Measurements from ENCODE around the gene SMNDC1.
A peak's percentile ranks its signal among the peaks of the same experiment; 100 is the strongest.

The SMNDC1 gene

GRCh38 chr10:110304780-110305421 is at the start of gene SMNDC1:
Gene SMNDC1 (minus strand): TSS chr10:110304920. CDS start chr10:110303587, 1,333 bp downstream.
- Histone ChIP-seq H3K36me3 (ENCODE audit: control insufficient read depth, low read depth, low read length) (peaks cover 34% of the 10 kb centered on the region), H3K4me1 (ENCODE audit: control insufficient read depth, low read depth, low read length) (peaks cover 4% of the 10 kb centered on the region), H3K27ac (ENCODE audit: low read length) (peak within 1 kb of the TSS; percentile 81), H3K4me3 (ENCODE audit: low read length) (peak within 1 kb of the TSS; percentile 98), H3K27me3 (ENCODE audit: control insufficient read depth, insufficient read depth, low read length) (no peaks in the 10 kb centered on the region), H3K9ac (ENCODE audit: low read length) (peak within 1 kb of the TSS; percentile 99), H3K9me3 (ENCODE audit: control insufficient read depth, low read depth, low read length) (no peaks in the 10 kb centered on the region)

- no peaks in the 10 kb centered on the region for H3K36me3 ChIP-seq (ENCODE audit: control insufficient read depth, low read depth, low read length)
- H3K27me3 ChIP-seq (ENCODE audit: control insufficient read depth, insufficient read depth, low read length), result no peaks in the 10 kb centered on the region
- no peak overlapping the region for H3K9ac ChIP-seq (ENCODE audit: low read length)
- no peaks in the 10 kb centered on the region for H3K9me3 ChIP-seq (ENCODE audit: control insufficient read depth, low read depth, low read length)
- no peak overlapping the region for H3K4me3 ChIP-seq (ENCODE audit: low read length)
- H3K4me1 ChIP-seq (ENCODE audit: control insufficient read depth, low read depth, low read length), result peaks cover 20% of the 10 kb centered on the region
- H3K27ac ChIP-seq (ENCODE audit: low read length), result no peak overlapping the region
Measured at GRCh38 chr10:110354322-110354766, 49.6 kb upstream of the SMNDC1 start.

GRCh38 chr10:110353244-110354119 is 48.8 kb upstream of the SMNDC1 start:
- Histone ChIP-seq H3K4me3 (ENCODE audit: low read length) (no peak overlapping the region), H3K27ac (ENCODE audit: low read length) (no peak overlapping the region), H3K27me3 (ENCODE audit: control insufficient read depth, insufficient read depth, low read length) (no peaks in the 10 kb centered on the region), H3K4me1 (ENCODE audit: control insufficient read depth, low read depth, low read length) (peaks cover 14% of the 10 kb centered on the region), H3K36me3 (ENCODE audit: control insufficient read depth, low read depth, low read length) (no peaks in the 10 kb centered on the region), H3K9me3 (ENCODE audit: control insufficient read depth, low read depth, low read length) (no peaks in the 10 kb centered on the region), H3K9ac (ENCODE audit: low read length) (no peak overlapping the region)

- H3K4me3 ChIP-seq (ENCODE audit: low read length), result no peak overlapping the region
- H3K4me1 ChIP-seq (ENCODE audit: control insufficient read depth, low read depth, low read length), result peaks cover 11% of the 10 kb centered on the region
- no peaks in the 10 kb centered on the region for H3K9me3 ChIP-seq (ENCODE audit: control insufficient read depth, low read depth, low read length)
- no peak overlapping the region for H3K9ac ChIP-seq (ENCODE audit: low read length)
- no peaks in the 10 kb centered on the region for H3K27me3 ChIP-seq (ENCODE audit: control insufficient read depth, insufficient read depth, low read length)
- no peaks in the 10 kb centered on the region for H3K36me3 ChIP-seq (ENCODE audit: control insufficient read depth, low read depth, low read length)
- H3K27ac ChIP-seq (ENCODE audit: low read length), result no peak overlapping the region
Measured at GRCh38 chr10:110352930-110353243, 48.2 kb upstream of the SMNDC1 start.

GRCh38 chr10:110350812-110351211 is 46.1 kb upstream of the SMNDC1 start:
- no peaks in the 10 kb centered on the region for H3K9me3 ChIP-seq (ENCODE audit: control insufficient read depth, low read depth, low read length)
- H3K4me3 ChIP-seq (ENCODE audit: low read length), result no peak overlapping the region
- no peak overlapping the region for H3K9ac ChIP-seq (ENCODE audit: low read length)
- no peaks in the 10 kb centered on the region for H3K36me3 ChIP-seq (ENCODE audit: control insufficient read depth, low read depth, low read length)
- no peak overlapping the region for H3K27ac ChIP-seq (ENCODE audit: low read length)
- H3K27me3 ChIP-seq (ENCODE audit: control insufficient read depth, insufficient read depth, low read length), result no peaks in the 10 kb centered on the region
- peaks cover 11% of the 10 kb centered on the region for H3K4me1 ChIP-seq (ENCODE audit: control insufficient read depth, low read depth, low read length)

- Histone ChIP-seq H3K9ac (ENCODE audit: low read length) (no peak overlapping the region), H3K27me3 (ENCODE audit: control insufficient read depth, insufficient read depth, low read length) (no peaks in the 10 kb centered on the region), H3K9me3 (ENCODE audit: control insufficient read depth, low read depth, low read length) (no peaks in the 10 kb centered on the region), H3K4me1 (ENCODE audit: control insufficient read depth, low read depth, low read length) (peaks cover 11% of the 10 kb centered on the region), H3K4me3 (ENCODE audit: low read length) (no peak overlapping the region), H3K36me3 (ENCODE audit: control insufficient read depth, low read depth, low read length) (no peaks in the 10 kb centered on the region), H3K27ac (ENCODE audit: low read length) (no peak overlapping the region)
Measured at GRCh38 chr10:110349831-110350230, 45.1 kb upstream of the SMNDC1 start.

GRCh38 chr10:110349386-110349785 is 44.7 kb upstream of the SMNDC1 start:
- Histone ChIP-seq H3K4me1 (ENCODE audit: control insufficient read depth, low read depth, low read length) (peaks cover 11% of the 10 kb centered on the region), H3K9me3 (ENCODE audit: control insufficient read depth, low read depth, low read length) (no peaks in the 10 kb centered on the region), H3K27ac (ENCODE audit: low read length) (no peak overlapping the region)

GRCh38 chr10:110348336-110348735 is 43.6 kb upstream of the SMNDC1 start:
- no peak overlapping the region for H3K4me3 ChIP-seq (ENCODE audit: low read length)
- no peaks in the 10 kb centered on the region for H3K27me3 ChIP-seq (ENCODE audit: control insufficient read depth, insufficient read depth, low read length)
- H3K36me3 ChIP-seq (ENCODE audit: control insufficient read depth, low read depth, low read length), result no peaks in the 10 kb centered on the region
- no peak overlapping the region for H3K27ac ChIP-seq (ENCODE audit: low read length)
- no peaks in the 10 kb centered on the region for H3K9me3 ChIP-seq (ENCODE audit: control insufficient read depth, low read depth, low read length)
- no peak overlapping the region for H3K9ac ChIP-seq (ENCODE audit: low read length)
- peaks cover 3% of the 10 kb centered on the region for H3K4me1 ChIP-seq (ENCODE audit: control insufficient read depth, low read depth, low read length)

More at GRCh38 chr10:110349386-110349785, 44.7 kb upstream of the SMNDC1 start:
- H3K9ac ChIP-seq (ENCODE audit: low read length), result no peak overlapping the region
- no peaks in the 10 kb centered on the region for H3K27me3 ChIP-seq (ENCODE audit: control insufficient read depth, insufficient read depth, low read length)
- H3K4me3 ChIP-seq (ENCODE audit: low read length), result no peak overlapping the region
- H3K36me3 ChIP-seq (ENCODE audit: control insufficient read depth, low read depth, low read length), result no peaks in the 10 kb centered on the region

- no peaks in the 10 kb centered on the region for H3K4me1 ChIP-seq (ENCODE audit: control insufficient read depth, low read depth, low read length)
- H3K9me3 ChIP-seq (ENCODE audit: control insufficient read depth, low read depth, low read length), result no peaks in the 10 kb centered on the region
- H3K36me3 ChIP-seq (ENCODE audit: control insufficient read depth, low read depth, low read length), result no peaks in the 10 kb centered on the region
- no peak overlapping the region for H3K4me3 ChIP-seq (ENCODE audit: low read length)
- no peak overlapping the region for H3K27ac ChIP-seq (ENCODE audit: low read length)
- no peaks in the 10 kb centered on the region for H3K27me3 ChIP-seq (ENCODE audit: control insufficient read depth, insufficient read depth, low read length)
- H3K9ac ChIP-seq (ENCODE audit: low read length), result no peak overlapping the region
Measured at GRCh38 chr10:110346914-110347313, 42.2 kb upstream of the SMNDC1 start.

- H3K9ac ChIP-seq (ENCODE audit: low read length), result no peak overlapping the region
- no peak overlapping the region for H3K4me3 ChIP-seq (ENCODE audit: low read length)
- no peaks in the 10 kb centered on the region for H3K4me1 ChIP-seq (ENCODE audit: control insufficient read depth, low read depth, low read length)
- no peaks in the 10 kb centered on the region for H3K36me3 ChIP-seq (ENCODE audit: control insufficient read depth, low read depth, low read length)
- no peak overlapping the region for H3K27ac ChIP-seq (ENCODE audit: low read length)
- no peaks in the 10 kb centered on the region for H3K27me3 ChIP-seq (ENCODE audit: control insufficient read depth, insufficient read depth, low read length)
- no peaks in the 10 kb centered on the region for H3K9me3 ChIP-seq (ENCODE audit: control insufficient read depth, low read depth, low read length)
Measured at GRCh38 chr10:110345286-110345685, 40.6 kb upstream of the SMNDC1 start.

- H3K9me3 ChIP-seq (ENCODE audit: control insufficient read depth, low read depth, low read length), result no peaks in the 10 kb centered on the region
- no peak overlapping the region for H3K4me3 ChIP-seq (ENCODE audit: low read length)
- no peaks in the 10 kb centered on the region for H3K27me3 ChIP-seq (ENCODE audit: control insufficient read depth, insufficient read depth, low read length)
- no peak overlapping the region for H3K9ac ChIP-seq (ENCODE audit: low read length)
- no peaks in the 10 kb centered on the region for H3K4me1 ChIP-seq (ENCODE audit: control insufficient read depth, low read depth, low read length)
- no peak overlapping the region for H3K27ac ChIP-seq (ENCODE audit: low read length)
- H3K36me3 ChIP-seq (ENCODE audit: control insufficient read depth, low read depth, low read length), result no peaks in the 10 kb centered on the region
Measured at GRCh38 chr10:110344622-110345021, 39.9 kb upstream of the SMNDC1 start.

GRCh38 chr10:110343947-110344346 is 39.2 kb upstream of the SMNDC1 start:
- Histone ChIP-seq H3K36me3 (ENCODE audit: control insufficient read depth, low read depth, low read length) (no peaks in the 10 kb centered on the region), H3K27me3 (ENCODE audit: control insufficient read depth, insufficient read depth, low read length) (no peaks in the 10 kb centered on the region), H3K4me1 (ENCODE audit: control insufficient read depth, low read depth, low read length) (no peaks in the 10 kb centered on the region), H3K9ac (ENCODE audit: low read length) (no peak overlapping the region), H3K27ac (ENCODE audit: low read length) (no peak overlapping the region), H3K4me3 (ENCODE audit: low read length) (no peak overlapping the region), H3K9me3 (ENCODE audit: control insufficient read depth, low read depth, low read length) (no peaks in the 10 kb centered on the region)

All from iPS-18a (cell line).